HFFc6 (cell line): ENCODE data around the gene CRYAA. TPM values are rescaled to one million over a fixed set of nuclear protein-coding genes. Genes with fewer than 3 reads are reported as not detected.

Source experiments
- DNase-seq: peaks from one replicate; pipeline ENCODE4 v3.0.0-alpha.2; 2018
- H3K27ac Mint-ChIP-seq: 2 replicates; pipeline ENCODE4 v1.8.0; 2020; ENCODE audit warnings: mild to moderate bottlenecking, mixed read lengths
- H3K27me3 Mint-ChIP-seq: 2 replicates; pipeline ENCODE4 v1.8.0; 2021; ENCODE audit warnings: mild to moderate bottlenecking, moderate library complexity, mixed read lengths; ENCODE audit not compliant: insufficient read depth
- H3K36me3 Mint-ChIP-seq: 2 replicates; pipeline ENCODE4 v1.8.0; 2021; ENCODE audit warnings: low read depth, mixed read lengths
- H3K4me1 Mint-ChIP-seq: 2 replicates; pipeline ENCODE4 v1.8.0; 2020; ENCODE audit warnings: low read depth, mixed read lengths
- H3K4me3 Mint-ChIP-seq: 2 replicates; pipeline ENCODE4 v1.8.0; 2020; ENCODE audit warnings: mild to moderate bottlenecking, moderate library complexity, mixed read lengths
- H3K9me3 Mint-ChIP-seq: 2 replicates; pipeline ENCODE4 v1.8.0; 2020; ENCODE audit warnings: mild to moderate bottlenecking, mixed read lengths
- total RNA-seq, 6 experiments: library from RNA; stranded (reverse); fragmentation: NEBNext Ultra II Directional; extraction: Animal tissue kit (Norgen Biotek cat#: 25700); gene quantifications; 2 replicates in 1 of 6; 3 replicates in 5 of 6; pipeline ENCODE4 v1.2.3, GENCODE V29; 2021
- TF ChIP-seq, protein P1 (sequence below): fragments of 200-600 bp; sonication (generic); IDR thresholded peaks from 2 replicates; pipeline ENCODE4 v1.5.0; 2021; ENCODE audit warnings: antibody characterized with exemption, mild to moderate bottlenecking

CRYAA gene
- total RNA-seq, 6 experiments from 2014 or later, result not detected

DNA sequence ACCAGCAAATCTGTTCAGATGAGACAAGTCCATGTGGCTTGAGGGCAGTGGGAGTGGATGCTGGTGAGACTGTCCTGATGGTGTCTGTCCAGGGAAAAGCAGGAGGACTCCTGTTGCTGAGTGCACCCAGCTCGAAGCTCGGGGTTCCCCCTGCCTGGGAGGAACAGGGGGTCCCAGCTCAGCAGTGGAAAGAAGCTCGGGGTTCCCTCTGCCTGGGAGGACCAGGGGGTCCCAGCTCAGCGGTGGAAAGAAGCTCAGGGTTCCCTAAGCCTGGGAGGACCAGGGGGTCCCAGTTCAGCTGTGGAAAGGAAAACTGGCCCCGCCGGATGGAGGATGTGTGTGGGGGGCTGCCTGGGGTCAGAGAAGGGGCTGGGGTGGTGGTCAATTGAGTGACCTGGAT is 39.1 kb downstream of the CRYAA start:
- Mint-ChIP-seq H3K27me3 (peaks cover 36% of the 10 kb centered on the region), H3K9me3 (peaks cover 7% of the 10 kb centered on the region), H3K36me3 (no peaks in the 10 kb centered on the region; the same call in 1 of the 2 replicates), H3K4me3 (no peak overlapping the region), H3K27ac (no peak overlapping the region), H3K4me1 (no peaks in the 10 kb centered on the region)
- no peak for DNase-seq
- TF ChIP-seq, protein P1, sequence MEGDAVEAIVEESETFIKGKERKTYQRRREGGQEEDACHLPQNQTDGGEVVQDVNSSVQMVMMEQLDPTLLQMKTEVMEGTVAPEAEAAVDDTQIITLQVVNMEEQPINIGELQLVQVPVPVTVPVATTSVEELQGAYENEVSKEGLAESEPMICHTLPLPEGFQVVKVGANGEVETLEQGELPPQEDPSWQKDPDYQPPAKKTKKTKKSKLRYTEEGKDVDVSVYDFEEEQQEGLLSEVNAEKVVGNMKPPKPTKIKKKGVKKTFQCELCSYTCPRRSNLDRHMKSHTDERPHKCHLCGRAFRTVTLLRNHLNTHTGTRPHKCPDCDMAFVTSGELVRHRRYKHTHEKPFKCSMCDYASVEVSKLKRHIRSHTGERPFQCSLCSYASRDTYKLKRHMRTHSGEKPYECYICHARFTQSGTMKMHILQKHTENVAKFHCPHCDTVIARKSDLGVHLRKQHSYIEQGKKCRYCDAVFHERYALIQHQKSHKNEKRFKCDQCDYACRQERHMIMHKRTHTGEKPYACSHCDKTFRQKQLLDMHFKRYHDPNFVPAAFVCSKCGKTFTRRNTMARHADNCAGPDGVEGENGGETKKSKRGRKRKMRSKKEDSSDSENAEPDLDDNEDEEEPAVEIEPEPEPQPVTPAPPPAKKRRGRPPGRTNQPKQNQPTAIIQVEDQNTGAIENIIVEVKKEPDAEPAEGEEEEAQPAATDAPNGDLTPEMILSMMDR, result no peak

DNA sequence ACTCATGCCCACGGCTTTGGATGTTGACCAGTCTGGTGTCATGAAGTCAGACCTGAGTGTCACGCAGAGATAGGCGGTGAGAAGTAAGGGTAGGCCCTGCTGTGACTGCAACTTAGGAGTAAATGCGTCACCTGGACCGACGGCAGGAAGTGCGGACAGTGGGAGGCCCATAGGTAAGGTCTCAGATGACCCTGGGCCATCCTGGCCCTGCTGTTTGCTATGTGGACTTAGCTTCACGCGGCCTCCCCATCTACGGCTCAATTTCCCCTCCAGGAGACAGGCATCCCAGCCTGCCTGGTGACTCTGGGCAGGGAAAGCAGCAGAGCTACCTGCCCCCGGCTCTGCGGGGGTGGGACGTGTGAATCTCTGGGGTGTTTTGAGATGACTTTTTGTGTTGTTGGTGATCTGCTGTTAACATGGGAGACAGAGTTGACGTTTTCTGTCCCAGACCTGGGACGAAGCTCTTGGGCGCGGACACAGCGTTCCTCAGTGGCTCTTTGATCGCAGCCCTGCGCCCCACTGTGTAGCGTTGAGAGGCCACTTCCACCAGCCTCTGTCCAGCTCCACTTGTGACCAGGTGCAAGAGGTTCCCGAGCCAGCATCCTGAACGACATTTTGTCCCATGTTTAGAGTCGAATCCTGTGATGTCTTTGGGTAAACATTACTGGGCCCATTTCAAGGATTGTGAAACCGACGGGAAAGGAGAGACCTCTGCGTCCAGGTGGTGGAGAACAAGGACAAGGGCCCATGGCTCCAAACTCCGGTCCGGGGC is 39.9 kb downstream of the CRYAA start:
- TF ChIP-seq, protein P1, result no peak

DNA sequence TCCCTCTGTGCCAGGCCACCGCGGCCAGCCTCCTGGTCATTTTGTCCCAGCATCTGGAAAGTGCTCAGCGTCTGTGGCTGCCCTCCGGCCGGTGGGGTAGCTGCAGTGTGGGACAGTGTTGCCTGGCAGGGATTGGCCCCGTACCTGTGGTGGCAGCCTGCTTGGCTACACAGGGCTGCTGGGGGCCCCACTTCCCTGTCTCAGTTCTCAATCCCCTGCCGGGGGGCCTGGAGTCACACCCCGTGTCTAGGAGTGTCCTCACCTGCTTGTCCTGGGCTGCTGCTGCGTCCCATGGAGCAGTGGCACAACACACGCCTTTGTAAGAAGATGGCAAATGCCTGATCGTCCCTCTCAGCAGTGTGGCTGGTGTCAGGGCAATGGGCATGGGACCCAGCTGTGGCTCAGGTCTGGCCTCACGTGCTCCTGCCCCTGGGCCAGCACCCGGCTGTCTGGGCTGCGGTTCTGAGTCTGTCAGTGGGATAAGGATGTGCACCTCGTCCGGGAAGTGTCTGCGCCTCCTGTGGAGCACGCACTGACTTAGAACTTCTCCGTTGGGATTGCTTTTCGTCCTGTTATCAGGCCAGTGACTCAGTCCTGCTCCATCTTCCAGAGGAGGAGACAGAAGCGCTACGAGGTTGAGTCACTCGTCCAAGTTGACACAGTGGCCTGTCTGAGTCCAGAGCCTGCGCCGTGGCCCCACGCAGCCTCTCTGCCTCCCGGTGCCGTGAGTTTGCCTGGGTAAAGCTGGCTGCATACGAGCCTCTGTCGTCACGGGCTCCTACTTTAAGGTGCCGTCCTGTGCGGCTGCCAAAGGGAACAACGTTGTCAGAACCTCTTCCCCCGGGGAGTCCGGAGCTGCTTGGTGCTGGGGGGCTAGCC is 41.0 kb downstream of the CRYAA start:
- Mint-ChIP-seq H3K4me1 (no peaks in the 10 kb centered on the region), H3K9me3 (no peaks in the 10 kb centered on the region), H3K27me3 (peaks cover 31% of the 10 kb centered on the region), H3K27ac (no peak overlapping the region), H3K36me3 (no peaks in the 10 kb centered on the region), H3K4me3 (no peak overlapping the region)
- TF ChIP-seq, protein P1, result no peak
- no peak for DNase-seq

More for the DNA sequence above, 39.9 kb downstream of the CRYAA start:
- peaks cover 36% of the 10 kb centered on the region for H3K27me3 Mint-ChIP-seq
- DNase-seq, result no peak
- H3K4me1 Mint-ChIP-seq, result no peaks in the 10 kb centered on the region
- H3K9me3 Mint-ChIP-seq, result no peaks in the 10 kb centered on the region
- no peak overlapping the region for H3K27ac Mint-ChIP-seq
- no peaks in the 10 kb centered on the region for H3K36me3 Mint-ChIP-seq
- H3K4me3 Mint-ChIP-seq, result no peak overlapping the region

DNA sequence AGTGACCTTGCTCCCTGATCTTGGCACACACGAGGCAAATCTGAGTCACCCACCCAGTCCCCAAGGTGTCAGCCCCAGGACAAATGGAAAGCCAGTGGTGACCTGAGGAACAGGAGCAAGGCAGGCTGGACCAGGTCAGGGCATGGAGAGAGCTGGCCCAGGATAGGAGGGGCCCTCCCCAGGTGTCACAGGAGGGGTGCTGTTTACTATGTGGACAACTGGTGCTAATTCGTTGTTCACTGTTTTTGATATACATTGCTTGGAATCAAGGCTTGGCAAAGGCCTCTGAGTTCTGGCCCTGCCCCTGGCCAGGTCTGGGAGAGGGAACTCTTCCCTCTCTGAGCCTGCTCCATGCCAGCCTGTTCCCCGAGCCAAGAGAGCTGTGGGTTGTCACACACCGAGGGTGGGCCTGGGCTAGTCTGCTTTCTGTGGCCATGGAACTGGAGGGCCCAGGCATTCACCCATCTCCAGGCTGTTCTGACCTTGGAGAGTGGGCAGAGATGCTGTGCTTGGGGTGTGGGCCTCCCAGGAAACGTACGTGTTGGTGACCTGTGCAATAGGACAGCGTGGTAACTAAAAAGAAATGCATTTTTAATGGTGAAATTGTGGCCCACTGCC is 41.8 kb downstream of the CRYAA start:
- TF ChIP-seq, protein P1, result no peak
- peaks cover 27% of the 10 kb centered on the region for H3K27me3 Mint-ChIP-seq
- H3K27ac Mint-ChIP-seq, result no peak overlapping the region
- H3K4me3 Mint-ChIP-seq, result no peak overlapping the region
- no peaks in the 10 kb centered on the region for H3K36me3 Mint-ChIP-seq
- no peak for DNase-seq
- H3K4me1 Mint-ChIP-seq, result no peaks in the 10 kb centered on the region
- H3K9me3 Mint-ChIP-seq, result no peaks in the 10 kb centered on the region

DNA sequence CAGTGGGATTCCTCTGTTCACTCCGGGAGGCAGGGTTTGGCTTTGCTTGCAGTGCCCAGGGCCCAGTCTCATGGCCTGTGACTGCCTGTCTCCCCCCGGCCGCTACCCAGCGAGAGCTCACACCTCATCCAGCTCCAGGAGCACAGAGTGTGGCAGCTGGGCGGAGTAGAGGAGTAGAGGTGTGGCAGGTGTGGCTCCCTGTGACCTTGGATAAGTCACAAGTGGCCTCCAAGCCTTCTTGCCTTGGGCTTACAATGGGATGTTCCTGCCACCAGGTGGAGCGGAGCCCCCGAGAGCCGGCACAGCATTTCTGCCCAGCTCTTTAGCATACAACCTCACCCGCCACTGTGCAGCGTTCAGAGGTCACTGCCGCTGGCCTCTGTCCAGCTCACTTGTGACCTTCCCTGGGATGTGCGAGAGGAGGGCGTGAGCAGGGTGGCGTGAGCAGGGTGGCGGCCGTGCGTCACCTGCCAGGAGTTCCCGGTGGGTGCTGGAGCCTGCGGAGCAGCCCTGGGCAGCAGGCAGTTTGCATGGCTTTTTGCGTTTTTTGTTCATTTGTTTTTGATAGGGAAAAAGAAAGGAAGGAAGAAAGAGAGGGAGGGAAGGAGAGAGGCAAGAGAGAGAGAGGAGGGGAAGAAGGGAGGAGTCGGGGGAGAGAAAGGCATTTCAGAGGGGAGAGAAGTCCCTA is 42.4 kb downstream of the CRYAA start:
- Mint-ChIP-seq H3K36me3 (no peaks in the 10 kb centered on the region), H3K4me1 (no peaks in the 10 kb centered on the region), H3K9me3 (no peaks in the 10 kb centered on the region), H3K27ac (no peak overlapping the region), H3K27me3 (peaks cover 21% of the 10 kb centered on the region), H3K4me3 (no peak overlapping the region)
- TF ChIP-seq, protein P1, result peak; percentile 52
- no peak for DNase-seq
